HCT116 (cell line): ENCODE results near the gene ABCC2. TPM values are rescaled to one million over a fixed set of nuclear protein-coding genes. Genes with fewer than 3 reads are reported as not detected.

Experiments
- ATAC-seq: fragments of 200-7000 bp; cut with Tn5 transposase; 2 replicates; pipeline ENCODE4 v1.9.1; 2020; ENCODE audit warnings: mild to moderate bottlenecking, moderate library complexity
- BruUV-seq: library from RNA; stranded (reverse); fragments of 400-500 nt; replicated peaks from 2 replicates; lab custom pipeline; 2021; lab: Mats Ljungman, UMichigan
- CTCF ChIA-PET: fragments of 300-600 bp; sonication (Branson Sonifier 250); formaldehyde crosslinking; loops from one replicate; lab custom pipeline; 2021; ENCODE audit warnings: antibody characterized with exemption; lab: Charles Lee
- POLR2A ChIA-PET: fragments of 300-600, 350-600 bp; sonication (Branson Sonifier 250); formaldehyde crosslinking; loops from one replicate; lab custom pipeline; 2021; ENCODE audit warnings: antibody characterized with exemption; lab: Charles Lee
- RAD21 ChIA-PET, 2 experiments: fragments of 300-600 bp; sonication (Branson Sonifier 250); formaldehyde crosslinking; loops; one replicate each; lab custom pipeline; 2023; ENCODE audit warnings: low total read pairs in 2 of 2; ENCODE audit not compliant: uncharacterized antibody in 2 of 2, unreplicated experiment in 2 of 2, low non-redundant PET in 1 of 2; lab: Charles Lee
- DNase-seq: peaks from one replicate; pipeline ENCODE4 v3.0.0-alpha.2; 2010; ENCODE audit warnings: low read depth, low spot score
- H2AFZ ChIP-seq: fragments of 200-600 bp; shearing (Covaris generic), sonication (generic); 2 replicates; pipeline ENCODE4 v1.6.1; 2017; ENCODE audit warnings: low read depth, mixed run types, mixed read lengths, antibody characterized with exemption, low read length; ENCODE audit not compliant: poor library complexity, severe bottlenecking
- H3K27ac ChIP-seq: 2 replicates; pipeline ENCODE4 v1.5.1; 2012; ENCODE audit warnings: low read depth, low read length
- H3K27me3 ChIP-seq: fragments of 200-600 bp; sonication (generic); 2 replicates; pipeline ENCODE4 v1.6.1; 2016; ENCODE audit warnings: mixed run types, low read length, mixed read lengths; ENCODE audit not compliant: insufficient read depth
- H3K36me3 ChIP-seq, 2 experiments: fragments of 200-500 bp in 1 of 2; fragments of 200-600 bp in 1 of 2; sonication (Bioruptor generic) in 1 of 2; sonication (generic) in 1 of 2; 2 replicates each; pipeline versions ENCODE4 v1.5.1 to v1.6.1; 2014 to 2016; ENCODE audit warnings: low read length in 2 of 2, inconsistent platforms in 1 of 2, mixed read lengths in 1 of 2, mixed run types in 1 of 2; ENCODE audit not compliant: insufficient read depth in 2 of 2, control insufficient read depth in 1 of 2
- H3K4me1 ChIP-seq, 2 experiments: fragments of 200-600 bp in 1 of 2; sonication (generic) in 1 of 2; 2 replicates each; pipeline versions ENCODE4 v1.5.1 to v1.6.1; 2012 to 2017; ENCODE audit warnings: low read length in 2 of 2, inconsistent platforms in 1 of 2, mild to moderate bottlenecking in 1 of 2, mixed read lengths in 1 of 2, mixed run types in 1 of 2, moderate library complexity in 1 of 2; ENCODE audit not compliant: insufficient read depth in 2 of 2, control insufficient read depth in 1 of 2
- H3K4me2 ChIP-seq: fragments of 200-600 bp; sonication (generic); 2 replicates; pipeline ENCODE4 v1.6.1; 2017; ENCODE audit warnings: mixed run types, low read length, mixed read lengths
- H3K4me3 ChIP-seq, 2 experiments: fragments of 200-600 bp in 1 of 2; sonication (generic) in 1 of 2; replicated peaks in 1 of 2; 2 replicates each; pipeline ENCODE4 v1.5.1; 2011 to 2016; ENCODE audit warnings: low read length in 2 of 2, control low read depth in 1 of 2, low read depth in 1 of 2, mild to moderate bottlenecking in 1 of 2, mixed read lengths in 1 of 2, mixed run types in 1 of 2
- H3K79me2 ChIP-seq: fragments of 200-600 bp; sonication (generic); 2 replicates; pipeline ENCODE4 v1.6.1; 2017; ENCODE audit warnings: mild to moderate bottlenecking, mixed run types, low read length, moderate library complexity, mixed read lengths; ENCODE audit not compliant: insufficient read depth
- H3K9ac ChIP-seq: fragments of 200-600 bp; sonication (generic); 2 replicates; pipeline ENCODE4 v1.6.1; 2016; ENCODE audit warnings: low read length, mixed read lengths
- H3K9me2 ChIP-seq: fragments of 200-600 bp; sonication (generic), shearing (Covaris generic); 2 replicates; pipeline ENCODE4 v1.6.1; 2017; ENCODE audit warnings: mixed run types, mild to moderate bottlenecking, moderate library complexity; ENCODE audit not compliant: insufficient read depth
- H3K9me3 ChIP-seq, 2 experiments: fragments of 200-500 bp in 1 of 2; fragments of 200-600 bp in 1 of 2; sonication (Bioruptor generic) in 1 of 2; sonication (generic) in 1 of 2; 2 replicates each; pipeline ENCODE4 v1.6.1; 2014 to 2017; ENCODE audit warnings: low read length in 2 of 2, mixed read lengths in 2 of 2, inconsistent platforms in 1 of 2, low read depth in 1 of 2, mild to moderate bottlenecking in 1 of 2, mixed run types in 1 of 2, moderate library complexity in 1 of 2; ENCODE audit not compliant: control insufficient read depth in 1 of 2, insufficient read depth in 1 of 2
- H4K20me1 ChIP-seq: fragments of 200-600 bp; sonication (generic), shearing (Covaris generic); 2 replicates; pipeline ENCODE4 v1.6.1; 2017; ENCODE audit warnings: mixed run types, mild to moderate bottlenecking, moderate library complexity; ENCODE audit not compliant: insufficient read depth
- ATF3 ChIP-seq: IDR thresholded peaks from 2 replicates; pipeline ENCODE4 v1.6.1; 2012
- CBX3 ChIP-seq: IDR thresholded peaks from 2 replicates; pipeline ENCODE4 v1.6.1; 2012; ENCODE audit warnings: low read depth
- CTCF ChIP-seq, 3 experiments: fragments of 200-600 bp in 1 of 3; sonication (generic) in 1 of 3; IDR thresholded peaks in 2 of 3; conservative IDR thresholded peaks in 1 of 3; 2 replicates each; pipeline ENCODE4 v1.5.1; 2012 to 2017; ENCODE audit warnings: low read depth in 2 of 3, low read length in 2 of 3, antibody characterized with exemption in 1 of 3, borderline replicate concordance in 1 of 3, control low read depth in 1 of 3, mild to moderate bottlenecking in 1 of 3, mixed read lengths in 1 of 3, mixed run types in 1 of 3, moderate library complexity in 1 of 3; ENCODE audit not compliant: insufficient read depth in 1 of 3
- EZH2phosphoT487 ChIP-seq: fragments of 200-600 bp; IDR thresholded peaks from 2 replicates; pipeline ENCODE4 v1.6.1; 2018; ENCODE audit warnings: antibody characterized with exemption, borderline replicate concordance
- FOSL1 ChIP-seq: IDR thresholded peaks from 2 replicates; pipeline ENCODE4 v1.6.1; 2012; ENCODE audit warnings: low read depth
- JUND ChIP-seq: IDR thresholded peaks from 2 replicates; pipeline ENCODE4 v1.6.1; 2012
- POLR2A ChIP-seq: IDR thresholded peaks from 2 replicates; pipeline ENCODE4 v1.7.0; 2011; ENCODE audit warnings: borderline replicate concordance; ENCODE audit not compliant: insufficient read depth, insufficient read length; ENCODE audit errors: extremely low read depth
- POLR2AphosphoS5 ChIP-seq: IDR thresholded peaks from 2 replicates; pipeline ENCODE4 v1.6.1; 2011; ENCODE audit warnings: mild to moderate bottlenecking, low read depth, low read length, moderate library complexity
- REST ChIP-seq: IDR thresholded peaks from 2 replicates; pipeline ENCODE4 v1.6.1; 2012; ENCODE audit warnings: low read depth
- SIN3A ChIP-seq: IDR thresholded peaks from 2 replicates; pipeline ENCODE4 v1.6.1; 2012; ENCODE audit warnings: low read depth
- SP1 ChIP-seq: IDR thresholded peaks from 2 replicates; pipeline ENCODE4 v1.6.1; 2012; ENCODE audit warnings: low read depth
- TCF7L2 ChIP-seq: IDR thresholded peaks from 2 replicates; pipeline ENCODE4 v1.7.0; 2011; ENCODE audit warnings: borderline replicate concordance, inconsistent platforms; ENCODE audit not compliant: insufficient read depth, insufficient read length; ENCODE audit errors: extremely low read depth
- YY1 ChIP-seq: IDR thresholded peaks from 2 replicates; pipeline ENCODE4 v1.6.1; 2011; ENCODE audit warnings: low read length, low read depth, moderate library complexity, mild to moderate bottlenecking; ENCODE audit not compliant: insufficient replicate concordance; ENCODE audit errors: extremely low read depth
- ZFX ChIP-seq: fragments of 450-650 bp; IDR thresholded peaks from 2 replicates; pipeline ENCODE4 v1.6.1; 2017
- ZNF274 ChIP-seq: fragments of 200-500 bp; sonication (Bioruptor generic); IDR thresholded peaks from 2 replicates; pipeline ENCODE4 v1.6.1; 2014; ENCODE audit warnings: mild to moderate bottlenecking, low read depth, low read length, inconsistent platforms
- intact Hi-C: fragments of 100-400 bp; cut with micrococcal nuclease; formaldehyde crosslinking; loops from 2 replicates; pipeline ENCODE4 v1.10.0; 2022
- total RNA-seq: library from RNA; stranded (reverse); gene quantifications from one replicate; pipeline ENCODE4 v1.2.1, GENCODE V29; 2021; ENCODE audit not compliant: unreplicated experiment
- TF ChIP-seq, protein P1 (sequence below): IDR thresholded peaks from 2 replicates; pipeline ENCODE4 v1.6.1; 2012

Gene ABCC2
- total RNA-seq, 1 experiment from 2014 or later = 88.2 TPM

DNA sequence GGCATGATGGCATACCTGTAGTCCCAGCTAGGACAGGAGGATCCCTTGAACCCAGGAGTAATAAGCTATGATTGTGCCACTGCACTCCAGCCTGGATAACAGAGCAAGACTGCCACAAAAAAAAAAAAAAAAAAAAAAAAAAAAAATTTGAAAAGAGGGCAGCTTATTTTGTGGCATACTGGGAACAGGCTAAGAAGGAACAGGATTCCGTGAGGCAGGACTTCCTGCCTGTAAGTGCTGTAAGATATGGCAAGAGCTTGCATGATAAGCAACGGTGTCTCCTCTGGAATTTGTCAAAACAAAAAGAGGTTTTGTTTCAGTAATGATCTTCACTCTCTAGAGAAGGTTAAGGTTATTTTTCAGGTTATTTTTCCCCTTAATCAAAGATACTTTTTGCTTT, 101.1 kb downstream of the ABCC2 start:
- no TSS peak for BruUV-seq
- ChIA-PET RAD21 (no interaction called here), CTCF (interaction anchor here (0.6 kb wide), 1 partner anchor 34 kb away, joined by 4 read pairs; no protein-coding TSS in a partner anchor), POLR2A (no interaction called here)
- ATAC-seq = no peak
- no peak for TF ChIP-seq CTCF (IDR thresholded peaks at IDR 0.05 in 2 of 3, conservative IDR thresholded peaks at IDR 0.05 in 1 of 3; ENCODE audit: borderline replicate concordance in 1 of 3, insufficient read depth in 1 of 3, low read depth in 2 of 3, low read length in 2 of 3)
- TF ChIP-seq CBX3 = no peak
- TF ChIP-seq YY1 = no peak
- no peak for TF ChIP-seq FOSL1
- TF ChIP-seq POLR2A = no peak
- TF ChIP-seq ZFX = no peak
- TF ChIP-seq POLR2AphosphoS5 = no peak
- no peak for TF ChIP-seq SP1
- no peak for TF ChIP-seq JUND
- TF ChIP-seq EZH2phosphoT487 = no peak
- no peak for TF ChIP-seq SIN3A
- no peak for TF ChIP-seq REST
- no peak for TF ChIP-seq ZNF274
- TF ChIP-seq TCF7L2 = no peak
- TF ChIP-seq, protein P1, sequence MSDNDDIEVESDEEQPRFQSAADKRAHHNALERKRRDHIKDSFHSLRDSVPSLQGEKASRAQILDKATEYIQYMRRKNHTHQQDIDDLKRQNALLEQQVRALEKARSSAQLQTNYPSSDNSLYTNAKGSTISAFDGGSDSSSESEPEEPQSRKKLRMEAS = no peak
- TF ChIP-seq ATF3 = no peak
- no peak overlapping the region for H3K9ac ChIP-seq
- H2AFZ ChIP-seq = no peak overlapping the region
- H3K27me3 ChIP-seq = no peaks in the 10 kb centered on the region
- H3K9me3 ChIP-seq = no peaks in the 10 kb centered on the region
- intact Hi-C loops = no loop called here
- DNase-seq = no peak
- no peak overlapping the region for H3K4me3 ChIP-seq
- H3K9me2 ChIP-seq = no peaks in the 10 kb centered on the region
- no peak overlapping the region for H3K27ac ChIP-seq
- H4K20me1 ChIP-seq = no peaks in the 10 kb centered on the region
- H3K36me3 ChIP-seq = peaks cover 78 to 91% of the 10 kb centered on the region in 2 experiments
- H3K4me1 ChIP-seq = no peaks in the 10 kb centered on the region
- no peak overlapping the region for H3K4me2 ChIP-seq
- no peaks in the 10 kb centered on the region; the same call in 1 of the 2 replicates for H3K79me2 ChIP-seq
